PC-3 (cell line): ENCODE measurements around the gene MTMR2.

Source experiments
- CTCF ChIP-seq: fragments of 300-600 bp; sonication (generic); conservative IDR thresholded peaks from 2 replicates; pipeline ENCODE4 v1.5.1; 2017; ENCODE audit warnings: antibody characterized with exemption, low read depth, mild to moderate bottlenecking, low read length
- EZH2 ChIP-seq: fragments of 300-600 bp; sonication (generic); IDR thresholded peaks from one replicate; pipeline ENCODE4 v1.6.1; 2017; ENCODE audit warnings: antibody characterized with exemption, mild to moderate bottlenecking, low read length; ENCODE audit not compliant: unreplicated experiment
- EZH2phosphoT487 ChIP-seq: fragments of 300-600 bp; sonication (generic); IDR thresholded peaks from 2 replicates; pipeline ENCODE4 v1.6.1; 2018; ENCODE audit warnings: mild to moderate bottlenecking, antibody characterized with exemption, low read length, borderline replicate concordance

GRCh38 chr11:95891423-95892170, 32.3 kb downstream of the MTMR2 start:
- no peak for TF ChIP-seq CTCF
- no peak for TF ChIP-seq EZH2
- no peak for TF ChIP-seq EZH2phosphoT487
